T-helper 2 cell treated with Interferon-gamma antibody and Interleukin-4, amounts not matched to agents 100 ng/mL and 5 ng/mL, for 36 hours (primary cell): Measurements from ENCODE around the gene RTN3. TPM values are rescaled to one million over a fixed set of nuclear protein-coding genes. Genes with fewer than 3 reads are reported as not detected.

Experiments used
- intact Hi-C: fragments of 100-400 bp; cut with micrococcal nuclease; formaldehyde crosslinking; loops from one replicate; pipeline ENCODE4 v1.15.1; 2023
- total RNA-seq: library from RNA; stranded (reverse); gene quantifications from 2 replicates; pipeline ENCODE4 v1.2.3, GENCODE V29; 2022

RTN3 gene
- total RNA-seq, 1 donor from 2014 or later = 68.2 TPM

DNA sequence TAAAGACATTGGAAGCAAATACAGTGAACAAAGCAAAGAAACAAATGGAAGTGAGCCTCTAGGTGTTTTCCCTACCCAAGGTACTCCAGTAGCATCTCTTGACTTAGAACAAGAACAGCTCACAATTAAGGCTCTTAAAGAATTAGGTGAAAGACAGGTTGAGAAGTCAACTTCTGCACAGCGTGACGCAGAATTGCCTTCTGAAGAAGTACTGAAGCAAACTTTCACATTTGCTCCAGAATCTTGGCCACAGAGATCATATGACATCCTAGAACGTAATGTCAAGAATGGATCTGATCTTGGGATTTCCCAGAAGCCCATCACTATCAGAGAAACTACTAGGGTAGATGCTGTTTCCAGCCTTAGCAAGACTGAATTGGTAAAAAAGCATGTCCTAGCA lies 39.3 kb downstream of the RTN3 start:
- intact Hi-C loops = no loop called here

DNA sequence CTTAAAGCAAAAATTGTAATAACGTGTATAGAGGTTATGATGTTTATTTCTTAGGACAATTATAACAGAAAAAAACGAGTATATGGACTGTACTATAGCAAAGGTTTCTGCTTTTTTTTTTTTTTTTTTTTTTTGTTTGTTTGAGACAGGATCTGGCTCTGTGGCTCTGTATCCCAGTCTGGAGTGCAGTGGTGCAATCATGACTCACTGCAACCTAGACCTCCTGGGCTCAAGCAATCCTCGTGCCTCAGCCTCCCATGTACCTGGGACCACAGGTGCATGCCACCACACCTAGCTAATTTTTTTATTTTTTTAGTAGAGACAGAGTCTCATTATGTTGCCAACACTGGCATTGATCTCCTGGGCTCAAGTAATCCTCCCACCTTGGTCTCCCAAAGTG lies 48.0 kb downstream of the RTN3 start:
- intact Hi-C loops = no loop called here

DNA sequence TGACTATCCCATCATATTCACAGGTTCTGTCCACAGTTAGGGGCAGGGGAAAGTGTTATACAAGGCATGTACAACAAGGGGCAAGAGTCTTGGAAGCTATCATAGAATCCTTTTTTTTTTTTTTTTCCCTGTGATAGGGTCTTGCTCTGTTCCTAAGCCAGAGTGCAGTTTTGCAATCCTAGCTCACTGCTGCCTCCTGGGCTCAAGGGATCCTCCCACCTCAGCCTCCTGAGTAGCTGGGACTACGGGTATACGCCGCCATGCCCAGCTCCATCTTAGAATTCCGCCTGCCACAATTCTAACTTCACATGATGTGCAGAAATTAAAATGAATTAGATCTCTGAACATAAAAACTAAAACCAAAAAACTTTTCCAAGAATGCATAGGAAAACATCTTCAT lies 55.6 kb downstream of the RTN3 start:
- intact Hi-C loops = no loop called here

DNA sequence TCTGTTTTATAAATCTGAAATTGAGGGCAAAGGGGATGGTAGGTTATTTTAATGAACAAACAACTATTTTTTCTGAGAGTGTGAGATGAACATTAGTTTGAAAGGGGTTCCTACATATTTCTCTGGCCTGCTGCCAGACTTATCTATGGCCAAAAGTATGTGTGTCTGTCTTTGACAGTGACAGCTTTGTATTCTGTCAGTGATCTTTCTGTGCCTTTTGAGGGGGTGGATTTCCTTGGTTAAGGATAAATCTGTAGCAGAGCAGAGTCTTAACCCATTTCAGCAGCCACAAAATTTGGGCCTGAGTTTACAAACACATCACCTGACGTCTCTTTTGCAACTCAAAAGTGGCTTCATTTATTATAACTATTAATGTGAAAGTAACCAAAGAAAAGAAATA lies 56.4 kb downstream of the RTN3 start:
- intact Hi-C loops = loop anchor here (2.0 kb wide), 1 partner anchor 259 kb away; no protein-coding TSS in a partner anchor

DNA sequence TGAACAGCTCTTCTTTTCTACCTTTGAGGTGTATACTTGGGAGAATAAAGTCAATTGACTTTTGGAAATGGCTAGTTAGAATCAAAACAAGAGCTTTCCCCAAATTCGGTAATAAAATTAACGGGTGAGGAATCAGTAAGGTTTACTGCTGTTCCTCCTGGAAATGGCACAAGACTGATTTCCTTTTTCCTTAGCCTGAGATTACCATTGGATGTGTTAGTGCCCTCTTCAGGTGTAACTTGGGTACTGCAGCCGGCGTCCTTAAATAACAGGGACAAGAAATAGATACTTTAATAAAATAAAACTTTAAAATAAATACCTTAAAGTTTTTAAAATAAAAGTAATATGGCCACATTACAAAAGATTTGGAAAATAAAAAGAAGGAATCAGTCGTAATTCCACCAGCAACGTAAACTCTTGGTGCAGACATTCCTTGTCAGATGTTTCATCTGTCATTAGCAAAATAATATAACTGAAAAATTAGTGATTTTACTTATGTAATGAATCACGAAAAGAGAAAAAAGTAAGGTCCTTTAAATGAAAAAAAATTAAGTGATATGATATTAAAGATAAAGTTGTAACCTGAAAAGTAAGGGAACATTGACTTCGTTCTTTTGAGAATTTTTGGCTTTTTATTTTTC lies 57.5 kb downstream of the RTN3 start:
- intact Hi-C loops = loop anchor here (2.0 kb wide), 1 partner anchor 260 kb away; no protein-coding TSS in a partner anchor

DNA sequence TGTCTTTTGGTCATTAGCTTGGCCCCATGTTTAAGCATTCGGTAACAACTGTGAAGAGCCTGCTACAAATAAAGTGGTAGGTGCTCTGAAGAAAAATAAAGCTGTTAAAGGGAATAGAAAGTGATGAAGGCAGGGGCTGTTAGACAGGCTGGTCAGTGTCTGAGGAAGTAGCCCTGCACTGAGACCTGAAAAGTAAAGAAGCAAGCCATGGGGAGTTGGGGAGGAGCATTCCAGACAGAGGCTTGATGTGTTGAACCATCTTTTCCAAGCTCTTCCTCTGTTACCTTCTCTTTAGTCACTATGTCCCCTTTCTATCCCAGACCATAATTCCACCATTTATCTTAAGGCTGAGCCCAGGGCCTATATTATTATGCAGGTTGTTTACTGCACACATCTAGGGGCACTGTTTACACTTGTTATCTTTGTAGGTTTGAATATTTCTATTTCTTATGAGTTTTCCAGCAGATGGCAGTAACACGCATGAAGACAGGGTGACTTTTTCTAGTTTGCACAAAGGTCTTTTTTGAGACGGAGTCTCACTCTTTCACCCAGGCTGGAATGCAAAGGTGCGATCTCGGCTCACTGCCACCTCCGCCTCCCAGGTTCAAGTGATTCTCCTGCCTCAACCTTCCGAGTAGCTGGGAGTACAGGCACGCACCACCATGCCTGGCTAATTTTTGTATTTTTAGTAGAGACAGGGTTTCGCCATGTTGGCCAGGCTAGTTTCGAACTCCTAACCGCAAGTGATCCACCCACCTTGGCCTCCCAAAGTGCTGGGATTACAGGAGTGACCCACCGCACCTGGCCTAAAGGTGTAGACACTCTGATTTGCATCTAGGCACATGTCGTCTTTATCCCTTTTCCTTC lies 64.2 kb downstream of the RTN3 start:
- intact Hi-C loops = no loop called here

DNA sequence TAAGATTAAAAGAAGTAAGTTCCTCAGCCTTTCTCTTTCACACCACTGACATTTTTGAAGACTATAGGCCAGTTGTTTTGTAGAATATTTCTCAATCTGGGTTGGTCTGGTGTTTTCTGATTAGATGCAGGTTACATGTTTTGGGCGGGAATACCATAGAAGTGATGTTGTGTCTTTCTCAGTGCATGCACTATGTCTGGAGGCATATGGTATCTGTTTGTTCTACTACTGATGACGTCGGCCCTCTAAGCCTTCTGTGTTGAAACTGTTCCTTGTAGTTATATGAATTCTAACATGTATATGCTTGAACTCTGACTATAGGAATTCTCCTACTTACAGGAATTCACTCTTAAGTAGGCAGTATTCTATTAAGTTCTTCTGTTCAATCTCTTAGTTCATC lies 65.7 kb downstream of the RTN3 start:
- intact Hi-C loops = no loop called here

DNA sequence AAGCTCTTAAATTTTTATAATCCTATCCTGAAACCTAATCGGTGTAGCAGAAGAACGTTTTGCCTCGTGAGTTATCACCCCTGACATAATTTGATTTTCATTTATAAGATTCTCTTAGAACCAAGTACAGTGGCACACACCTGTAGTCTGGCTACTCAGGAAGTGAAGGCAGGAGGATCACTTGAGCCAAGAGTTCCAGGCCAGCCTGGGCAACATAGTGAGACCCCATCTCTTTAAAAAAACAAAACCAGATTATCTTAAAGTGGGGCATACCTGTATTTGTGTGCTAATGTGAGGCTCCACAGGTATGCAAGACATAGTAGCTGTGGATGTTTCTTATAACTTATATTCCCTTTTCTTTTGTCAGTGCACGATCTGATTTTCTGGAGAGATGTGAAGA lies 68.3 kb downstream of the RTN3 start:
- intact Hi-C loops = no loop called here

DNA sequence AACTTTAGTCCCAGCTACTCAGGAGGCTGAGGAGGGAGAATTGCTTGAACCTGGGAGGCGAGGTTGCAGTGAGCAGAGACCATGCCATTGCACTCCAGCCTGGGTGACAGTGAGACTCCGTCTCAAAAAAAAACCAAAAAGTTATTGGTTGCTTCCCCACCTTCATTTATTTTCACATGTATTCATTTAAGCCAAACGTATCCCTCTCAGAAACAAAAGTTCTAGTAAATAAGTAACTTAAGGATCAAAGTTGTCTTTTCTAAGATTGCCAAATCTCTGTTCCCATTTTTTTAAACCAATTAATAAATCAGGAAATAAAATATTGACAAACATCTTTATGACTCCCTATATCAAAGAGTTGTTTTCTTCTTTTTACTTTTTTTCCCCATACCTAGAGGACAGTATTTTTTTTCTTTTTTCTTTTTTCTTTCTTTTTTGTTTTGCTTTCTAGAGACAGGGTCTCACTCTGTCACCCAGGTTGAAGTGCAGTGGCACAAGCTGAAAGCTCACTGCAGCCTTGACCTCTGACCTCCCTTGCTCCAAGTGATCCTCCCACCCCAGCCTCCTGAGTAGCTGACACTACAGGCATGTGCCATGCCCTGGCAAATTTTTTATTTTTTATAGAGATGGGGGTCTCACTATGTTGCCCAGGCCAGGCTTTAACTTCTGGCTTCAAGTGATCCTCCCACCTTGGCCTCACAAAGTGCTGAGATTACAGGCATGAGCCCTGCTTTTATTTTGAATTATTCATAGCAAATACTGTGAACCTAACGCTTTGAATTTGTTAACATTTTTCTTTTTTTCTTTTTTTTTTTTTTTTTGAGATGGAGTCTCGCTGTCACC lies 75.8 kb downstream of the RTN3 start:
- intact Hi-C loops = no loop called here

DNA sequence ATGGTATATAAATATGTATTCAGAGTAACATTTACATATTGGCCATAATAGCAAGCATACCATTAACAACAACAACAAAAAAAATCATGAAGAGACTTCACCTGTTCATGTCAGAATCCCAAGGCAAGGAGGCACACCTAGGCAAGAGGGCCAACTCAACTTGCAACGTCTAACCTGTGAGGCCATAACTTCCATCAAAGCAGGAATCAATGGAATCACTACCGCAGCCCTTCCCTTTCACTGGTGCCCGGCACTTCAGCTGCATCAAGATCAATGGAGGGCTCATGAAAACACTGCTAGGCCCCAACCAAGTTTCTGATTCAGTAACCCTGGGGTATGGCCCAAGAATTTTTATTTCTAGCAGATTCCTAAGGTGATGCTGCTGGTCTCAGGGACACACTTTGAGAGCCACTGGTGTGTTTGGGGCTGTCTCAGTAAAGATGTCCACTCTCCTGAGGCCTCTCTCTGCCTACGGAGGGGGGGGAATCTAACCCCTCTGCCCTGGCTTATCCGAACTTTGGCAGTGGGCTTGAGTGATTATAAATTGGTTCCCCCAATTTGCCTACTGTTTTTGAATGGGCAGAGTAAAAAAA lies 79.3 kb downstream of the RTN3 start:
- intact Hi-C loops = no loop called here

DNA sequence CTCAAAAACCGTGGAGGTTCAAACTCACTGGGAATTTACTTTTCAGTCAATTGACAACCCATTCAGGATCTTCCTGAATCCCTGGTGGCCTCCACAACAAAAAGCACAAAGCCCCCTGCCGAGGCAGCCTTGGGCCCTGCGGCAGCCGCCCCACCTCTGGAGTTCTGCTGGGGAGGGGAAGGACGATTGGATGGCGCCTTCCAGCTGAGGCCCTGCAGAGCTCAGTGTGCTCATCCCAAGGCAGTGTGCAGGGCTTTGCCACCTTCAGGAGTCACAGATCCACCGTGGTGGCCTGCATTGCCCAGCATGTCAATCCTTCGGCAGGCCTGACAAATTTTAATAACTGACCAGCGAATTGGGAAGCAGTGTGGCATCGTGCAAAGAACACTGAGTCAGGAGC lies 79.9 kb downstream of the RTN3 start:
- intact Hi-C loops = no loop called here

DNA sequence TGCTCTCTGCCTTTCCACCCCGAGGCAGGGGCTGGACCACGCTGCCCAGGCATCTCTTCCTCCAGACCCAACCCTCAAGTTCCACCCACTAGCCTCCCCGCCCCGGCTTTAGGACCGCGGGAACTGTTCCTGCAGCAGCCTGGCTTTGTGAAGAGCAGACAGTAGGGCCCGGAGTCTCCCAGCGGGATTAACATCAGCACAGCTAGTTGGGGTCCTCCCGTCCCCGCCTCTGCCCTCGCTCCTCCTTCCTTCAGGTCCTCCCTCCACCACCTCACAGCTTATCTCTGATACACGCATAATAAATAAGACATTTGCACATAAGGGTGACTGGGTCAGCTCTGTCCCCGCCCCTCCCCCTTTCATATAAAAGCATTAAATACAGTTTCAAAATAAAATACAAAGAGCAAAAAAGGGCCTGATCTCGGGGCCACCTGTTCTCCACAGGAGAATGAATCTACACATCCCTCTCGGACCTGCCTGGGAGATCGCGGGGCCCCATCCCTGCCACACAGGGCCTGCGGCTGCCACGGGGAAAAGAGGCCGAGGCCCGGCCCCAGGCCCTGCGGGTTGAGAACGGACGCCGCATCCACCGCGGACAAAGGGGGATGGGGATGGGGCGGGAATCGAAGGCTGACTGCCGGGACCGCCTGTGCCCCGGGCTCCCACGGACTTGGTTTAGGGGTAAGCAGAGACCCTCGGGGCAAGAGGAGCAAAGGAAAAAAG lies 80.8 kb downstream of the RTN3 start:
- intact Hi-C loops = no loop called here

DNA sequence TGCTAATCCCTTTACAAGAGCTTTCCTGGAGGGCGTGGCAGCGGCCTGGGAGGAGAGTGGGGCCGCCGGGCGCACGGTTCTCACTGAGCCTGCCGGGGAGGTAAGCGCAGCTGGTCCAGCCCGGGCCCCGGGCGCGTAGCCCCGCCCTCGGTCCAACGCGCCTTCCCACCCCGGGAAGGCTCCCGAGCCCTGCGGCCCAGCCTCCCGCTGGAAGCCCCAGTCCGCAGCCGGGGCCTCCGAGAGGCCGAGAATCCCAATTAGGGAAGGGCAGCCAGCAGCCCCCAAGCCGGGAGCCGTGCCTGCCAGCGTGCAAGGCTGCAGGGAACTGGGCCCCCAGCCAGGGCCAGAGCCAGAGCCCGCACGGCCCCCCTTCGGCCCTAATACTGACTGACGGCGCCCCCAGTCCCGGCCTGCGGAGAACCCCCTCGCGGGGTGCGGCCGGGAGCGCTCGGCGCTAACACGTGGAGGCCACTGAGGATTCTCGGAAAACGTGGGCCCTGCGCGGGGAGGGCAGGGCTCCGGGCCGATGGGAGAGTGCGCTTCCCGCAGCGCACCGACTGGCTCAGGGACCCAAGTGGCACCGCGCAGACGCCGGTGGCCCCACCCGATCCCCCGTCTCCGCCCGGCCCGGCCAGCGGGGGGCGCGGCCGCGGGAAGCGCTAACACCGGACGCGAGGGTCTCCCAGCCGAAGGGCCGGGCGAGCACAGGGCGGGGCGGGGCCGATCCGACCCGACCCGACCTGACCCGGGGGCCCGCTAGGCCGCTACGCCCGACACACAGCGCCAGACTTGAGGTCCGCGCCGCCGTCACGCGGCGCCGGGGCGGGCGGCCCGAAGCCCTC lies 81.6 kb downstream of the RTN3 start:
- intact Hi-C loops = no loop called here

DNA sequence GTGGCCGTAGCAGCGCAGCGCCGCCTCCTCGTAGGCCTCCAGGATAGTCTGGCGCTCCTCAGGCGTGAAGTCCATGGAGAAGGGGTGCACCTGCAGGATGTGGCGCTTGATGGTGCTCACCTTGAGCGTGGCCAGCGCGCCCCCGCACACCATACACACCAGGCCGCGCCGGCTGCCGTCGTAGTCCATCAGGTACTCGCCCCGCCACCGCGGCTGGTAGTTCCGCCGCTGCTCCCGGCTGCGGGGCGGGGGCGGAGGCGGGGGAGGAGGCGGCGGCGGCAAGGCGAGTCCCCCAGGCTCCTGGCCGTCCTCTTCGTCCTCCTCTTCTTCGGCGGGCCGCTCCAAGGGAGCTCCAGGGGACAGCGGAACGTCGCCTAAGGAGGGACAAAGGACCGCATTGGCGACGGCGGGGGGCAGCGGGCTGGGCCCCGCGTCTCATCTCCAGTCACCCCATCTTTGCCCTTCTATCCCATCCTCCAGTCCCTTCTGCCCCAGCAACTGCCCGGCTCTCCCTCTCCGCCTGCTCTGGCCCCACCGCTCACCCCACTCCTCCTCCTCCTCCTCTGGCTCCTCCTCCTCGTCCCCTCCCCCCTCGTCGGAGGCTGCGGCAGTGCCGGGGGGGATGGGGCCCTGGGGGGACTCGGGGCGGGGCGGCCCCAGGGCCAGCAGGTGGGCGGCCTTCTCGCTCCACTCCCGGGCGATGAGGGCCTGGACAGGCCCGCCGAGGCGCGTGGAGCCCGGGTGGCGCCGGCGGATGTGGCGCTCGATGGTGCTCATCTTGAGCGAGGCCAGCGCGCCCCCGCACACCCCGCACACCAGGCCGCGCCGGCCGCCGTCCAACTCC lies 82.4 kb downstream of the RTN3 start:
- intact Hi-C loops = no loop called here

DNA sequence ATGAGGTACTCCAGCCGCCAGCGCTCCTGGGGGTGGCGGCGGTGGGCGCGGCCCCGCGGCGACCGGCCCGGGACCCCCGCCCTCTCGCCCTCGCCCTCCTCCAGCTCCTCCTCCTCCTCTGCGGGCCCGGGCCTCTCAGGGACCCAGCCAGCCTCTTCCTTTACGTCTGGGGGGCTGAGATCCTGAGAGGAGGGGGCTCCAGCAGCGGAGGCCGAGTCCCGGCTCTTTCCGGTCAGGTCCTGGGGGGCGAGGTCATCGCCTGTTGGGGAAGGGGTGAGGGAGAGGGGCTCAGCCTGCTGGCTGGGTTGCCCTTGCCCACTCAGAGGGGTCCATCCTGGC lies 83.0 kb downstream of the RTN3 start:
- intact Hi-C loops = no loop called here

DNA sequence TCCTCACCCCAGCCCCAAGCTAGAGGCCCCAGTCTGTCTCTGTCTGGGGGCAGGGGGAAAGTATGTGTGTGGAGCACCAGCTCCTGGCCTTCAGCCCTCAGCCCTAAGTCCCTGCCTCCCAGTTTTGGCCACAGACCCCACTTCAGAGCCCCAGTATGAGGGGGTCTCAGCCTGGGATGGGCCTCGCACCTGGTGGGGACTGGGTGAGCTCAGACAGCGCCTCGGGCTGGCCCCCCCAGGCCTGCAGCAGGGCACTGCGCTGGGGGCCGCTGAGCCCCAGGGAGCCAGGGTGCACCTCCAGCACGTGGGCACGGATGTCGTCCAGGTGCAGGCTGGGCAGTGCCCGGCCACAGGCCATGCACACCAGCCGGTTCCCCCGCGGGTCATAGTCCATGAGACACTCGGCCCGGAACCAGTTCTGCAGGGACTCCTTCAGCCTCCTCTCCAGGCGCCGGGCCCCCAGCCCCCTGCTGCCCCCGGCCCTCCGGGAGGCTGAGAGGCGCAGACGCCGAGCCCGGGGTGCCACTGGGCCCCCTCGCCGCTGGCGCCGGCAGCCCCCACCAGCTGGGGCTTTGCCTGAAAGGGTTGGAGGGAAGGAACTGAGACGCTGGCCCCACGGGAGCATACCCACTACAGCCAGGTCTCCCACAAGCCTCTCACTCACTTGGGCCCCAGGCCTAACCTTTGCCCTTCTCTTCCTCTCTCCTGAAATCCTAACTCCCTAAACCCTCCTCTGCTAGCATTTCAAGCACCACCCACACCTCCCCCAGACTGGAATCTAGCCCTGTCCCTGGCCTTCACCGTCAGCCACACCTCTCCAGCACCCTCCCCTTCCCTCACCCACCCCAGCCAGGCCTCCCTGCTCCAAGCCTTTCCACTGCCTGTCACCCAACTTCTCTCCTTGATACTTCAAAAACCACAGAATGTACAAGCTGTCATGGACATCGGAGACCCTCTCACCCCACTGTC lies 83.7 kb downstream of the RTN3 start:
- intact Hi-C loops = loop anchor here (5.0 kb wide), 4 partner anchors 72 to 382 kb away; partner anchors contain the start of genes ATL3 and MARK2

DNA sequence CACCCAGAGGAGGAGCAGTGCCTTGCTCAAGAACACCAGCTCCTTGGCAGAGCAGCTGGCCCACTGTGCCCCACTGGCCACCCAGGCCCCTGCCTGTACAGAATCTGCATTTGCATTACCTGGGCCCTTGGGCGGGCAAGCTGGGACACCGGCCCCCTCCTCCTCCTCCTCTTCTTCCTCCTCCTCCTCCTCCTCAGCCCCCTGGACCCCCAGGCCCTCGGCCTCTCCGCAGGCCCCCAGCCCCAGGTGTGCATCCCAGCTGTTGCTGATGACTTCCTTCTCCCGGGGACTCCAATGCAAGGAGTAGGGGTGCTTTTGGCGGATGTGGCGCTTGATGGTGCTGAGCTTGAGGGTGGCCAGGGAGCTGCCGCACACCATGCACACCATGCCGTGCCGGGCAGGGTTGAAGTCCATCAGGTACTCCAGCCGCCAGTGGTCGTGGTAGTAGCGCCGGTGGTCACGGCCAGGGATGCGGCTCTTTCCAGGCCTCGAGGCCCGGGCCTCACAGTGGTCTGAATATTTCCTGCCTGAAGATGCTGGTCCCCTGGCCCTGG lies 84.5 kb downstream of the RTN3 start:
- intact Hi-C loops = loop anchor here (5.0 kb wide), 4 partner anchors 72 to 382 kb away; partner anchors contain the start of genes ATL3 and MARK2
